Measurements from ENCODE around the gene CLEC7A. TPM values are rescaled to one million over a fixed set of nuclear protein-coding genes. Genes with fewer than 3 reads are reported as not detected.

Gene CLEC7A
- total RNA-seq, 1 experiment from 2014 or later, result not detected

- no peak overlapping the region for H3K4me3 ChIP-seq
Observed at GRCh38 chr12:10158406-10158805, 28.4 kb upstream of the CLEC7A start.

DNA sequence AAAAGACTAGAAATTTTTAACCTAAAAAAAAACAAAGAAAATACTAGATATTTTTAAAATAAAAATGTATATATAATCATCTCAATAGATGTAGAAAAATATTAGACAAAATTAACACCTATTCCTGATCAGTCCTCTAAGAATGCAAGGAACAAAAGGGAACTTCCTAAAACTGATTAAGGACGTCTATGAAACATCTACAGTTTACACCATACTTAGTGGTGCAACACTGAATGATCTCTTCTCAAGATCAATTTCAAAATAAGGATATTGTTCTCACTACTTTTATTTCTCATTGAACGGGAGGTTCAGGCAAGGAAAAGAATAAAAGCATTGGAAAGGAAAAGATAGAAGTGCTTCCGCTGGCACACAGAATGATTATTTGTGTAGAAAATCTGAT is 26.0 kb upstream of the CLEC7A start:
- H3K36me3 ChIP-seq, result no peaks in the 10 kb centered on the region
- no peak for DNase-seq (ENCODE audit: low read depth in 1 of 2, low spot score in 2 of 2)
- H3K4me1 ChIP-seq (replicated peaks), result no peaks in the 10 kb centered on the region; the same call in 1 of the 2 replicates
- H3K27ac ChIP-seq, result no peak overlapping the region
- H3K9me3 ChIP-seq (replicated peaks), result no peaks in the 10 kb centered on the region
- no peak overlapping the region for H3K4me3 ChIP-seq
- H3K27me3 ChIP-seq (replicated peaks), result no peaks in the 10 kb centered on the region

More at GRCh38 chr12:10158406-10158805, 28.4 kb upstream of the CLEC7A start:
- no peaks in the 10 kb centered on the region for H3K9me3 ChIP-seq (replicated peaks)
- H3K27me3 ChIP-seq (replicated peaks), result no peaks in the 10 kb centered on the region
- H3K36me3 ChIP-seq, result no peaks in the 10 kb centered on the region
- H3K4me1 ChIP-seq (replicated peaks), result no peaks in the 10 kb centered on the region; the same call in 1 of the 2 replicates
- no peak overlapping the region for H3K27ac ChIP-seq
- no peak for DNase-seq (ENCODE audit: low read depth in 1 of 2, low spot score in 2 of 2)

- Histone ChIP-seq H3K27ac (no peak overlapping the region), H3K4me1 (replicated peaks) (no peaks in the 10 kb centered on the region; the same call in 1 of the 2 replicates), H3K27me3 (replicated peaks) (no peaks in the 10 kb centered on the region), H3K36me3 (no peaks in the 10 kb centered on the region), H3K9me3 (replicated peaks) (no peaks in the 10 kb centered on the region), H3K4me3 (no peak overlapping the region)
- DNase-seq (ENCODE audit: low read depth in 1 of 2, low spot score in 2 of 2), result no peak
Observed at GRCh38 chr12:10154145-10154496, 24.1 kb upstream of the CLEC7A start.

DNA sequence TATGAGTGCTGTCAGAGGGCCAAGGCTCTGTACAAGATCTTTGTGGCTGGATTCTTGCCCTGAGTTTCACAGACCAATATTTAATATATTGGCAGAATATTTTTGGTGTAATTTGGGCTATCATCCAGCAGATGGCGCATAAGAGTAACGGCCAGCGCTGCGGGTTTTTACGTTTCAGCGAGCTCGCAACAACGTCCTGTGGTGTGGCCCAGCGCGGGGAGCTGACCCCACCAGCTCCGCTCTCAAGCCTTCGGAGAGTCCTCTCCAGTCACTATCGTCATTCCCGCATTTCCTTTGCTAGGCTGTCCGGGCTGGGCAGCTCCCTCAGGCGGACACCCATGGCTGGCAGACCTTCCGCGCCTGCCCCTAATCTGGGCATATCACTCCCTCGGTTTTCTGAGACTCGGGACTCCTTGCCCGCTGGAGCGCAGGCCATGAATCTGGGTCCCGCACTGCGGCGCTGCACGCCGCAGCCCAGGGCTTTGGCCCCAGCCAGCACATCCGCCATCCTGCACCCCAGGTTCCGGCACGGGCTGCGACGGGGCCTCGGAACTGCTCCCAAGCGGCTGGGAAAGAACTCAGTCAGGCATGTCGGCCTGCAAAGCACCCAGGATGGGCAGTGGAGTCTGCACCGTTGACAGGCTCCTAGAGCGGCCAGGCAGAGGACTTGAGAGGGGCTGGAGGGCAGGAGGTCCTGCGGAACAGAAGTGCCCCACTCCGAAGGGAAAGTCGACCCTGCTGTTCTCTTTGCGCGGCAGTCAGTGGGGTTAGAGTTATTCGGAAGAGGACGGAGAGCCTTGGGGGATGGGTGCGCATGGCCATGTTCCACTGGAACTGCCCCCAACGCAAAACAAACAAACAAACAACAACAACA is 23.5 kb upstream of the CLEC7A start:
- DNase-seq (ENCODE audit: low read depth in 1 of 2, low spot score in 2 of 2), result peak; percentile 49 to 50
- Histone ChIP-seq H3K27ac (no peak overlapping the region), H3K36me3 (no peaks in the 10 kb centered on the region), H3K27me3 (replicated peaks) (no peaks in the 10 kb centered on the region), H3K4me1 (replicated peaks) (no peaks in the 10 kb centered on the region; the same call in 1 of the 2 replicates), H3K4me3 (no peak overlapping the region), H3K9me3 (replicated peaks) (no peaks in the 10 kb centered on the region)

GRCh38 chr12:10151621-10152020 is 21.6 kb upstream of the CLEC7A start:
- no peak overlapping the region for H3K4me3 ChIP-seq
- no peak overlapping the region for H3K27ac ChIP-seq
- H3K4me1 ChIP-seq (replicated peaks), result no peaks in the 10 kb centered on the region; the same call in 1 of the 2 replicates
- no peaks in the 10 kb centered on the region for H3K36me3 ChIP-seq
- no peaks in the 10 kb centered on the region for H3K27me3 ChIP-seq (replicated peaks)
- DNase-seq (ENCODE audit: low read depth in 1 of 2, low spot score in 2 of 2), result no peak
- H3K9me3 ChIP-seq (replicated peaks), result no peaks in the 10 kb centered on the region

DNA sequence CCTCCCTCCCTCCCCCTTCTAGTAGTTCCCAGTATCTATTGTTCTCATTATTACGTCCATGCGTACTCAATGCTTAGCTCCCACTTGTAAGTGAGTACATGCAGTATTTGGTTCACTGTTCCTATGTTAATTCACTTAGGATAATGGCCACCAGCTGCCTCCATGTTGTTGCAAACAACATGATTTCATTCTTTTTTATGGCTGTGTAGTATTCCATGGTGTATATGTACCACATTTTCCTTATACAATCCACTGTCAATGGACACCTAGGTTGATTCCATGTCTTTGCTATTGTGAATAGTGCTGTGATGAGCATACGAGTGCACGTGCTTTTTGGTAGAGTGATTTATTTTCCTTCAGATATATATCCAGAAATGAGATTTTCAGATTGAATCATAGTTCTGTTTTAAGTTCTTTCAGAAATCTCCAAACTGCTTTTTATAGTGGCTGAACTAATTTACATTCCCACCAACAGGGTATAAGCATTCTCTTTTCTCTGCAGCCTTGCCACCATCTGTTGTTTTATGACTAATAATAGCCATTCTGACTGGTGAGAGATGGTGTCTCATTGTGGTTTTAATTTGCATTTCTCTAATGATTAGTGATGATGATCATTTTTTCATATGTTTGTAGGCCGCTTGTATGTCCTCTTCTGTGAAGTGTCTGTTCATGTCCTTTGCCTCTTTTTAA is 17.9 kb upstream of the CLEC7A start:
- no peaks in the 10 kb centered on the region for H3K27me3 ChIP-seq (replicated peaks)
- H3K9me3 ChIP-seq (replicated peaks), result no peaks in the 10 kb centered on the region
- no peak overlapping the region for H3K27ac ChIP-seq
- no peaks in the 10 kb centered on the region for H3K36me3 ChIP-seq
- no peak for DNase-seq (ENCODE audit: low read depth in 1 of 2, low spot score in 2 of 2)
- H3K4me1 ChIP-seq (replicated peaks), result peaks cover 2% of the 10 kb centered on the region; the same call in 1 of the 2 replicates
- no peak overlapping the region for H3K4me3 ChIP-seq

GRCh38 chr12:10142976-10143589 is 13.1 kb upstream of the CLEC7A start:
- Histone ChIP-seq H3K4me3 (no peak overlapping the region), H3K27ac (no peak overlapping the region), H3K4me1 (replicated peaks) (peaks cover 2% of the 10 kb centered on the region; the same call in 1 of the 2 replicates), H3K9me3 (replicated peaks) (no peaks in the 10 kb centered on the region), H3K27me3 (replicated peaks) (no peaks in the 10 kb centered on the region), H3K36me3 (no peaks in the 10 kb centered on the region)
- DNase-seq (ENCODE audit: low read depth in 1 of 2, low spot score in 2 of 2), result no peak

DNA sequence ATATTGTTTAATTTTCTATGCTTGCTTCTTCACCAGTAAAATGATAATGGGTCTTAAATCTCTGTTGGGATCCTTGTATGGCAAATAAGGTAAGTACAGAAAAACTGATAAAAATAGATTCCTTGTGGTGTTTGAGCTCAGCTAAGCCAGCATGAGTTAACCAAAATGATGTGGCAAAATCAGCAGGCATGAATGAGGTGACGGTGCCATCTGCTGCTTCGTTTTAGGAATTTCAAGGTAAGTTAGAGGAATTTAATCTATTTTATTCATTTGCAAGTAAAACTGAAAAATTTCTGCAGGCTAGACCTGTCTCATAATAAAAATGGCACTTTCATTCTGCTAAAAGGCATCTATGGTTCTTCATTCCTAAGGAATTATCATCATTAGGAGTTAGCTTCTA is 10.0 kb upstream of the CLEC7A start:
- H3K27ac ChIP-seq, result no peak overlapping the region
- H3K4me3 ChIP-seq, result no peak overlapping the region
- DNase-seq (ENCODE audit: low read depth in 1 of 2, low spot score in 2 of 2), result peak in 1 of 2 experiments; percentile 25
- H3K27me3 ChIP-seq (replicated peaks), result no peaks in the 10 kb centered on the region
- H3K9me3 ChIP-seq (replicated peaks), result no peaks in the 10 kb centered on the region
- H3K4me1 ChIP-seq (replicated peaks), result peaks cover 2% of the 10 kb centered on the region; the same call in 1 of the 2 replicates
- no peaks in the 10 kb centered on the region for H3K36me3 ChIP-seq

- no peak overlapping the region for H3K27ac ChIP-seq
- H3K36me3 ChIP-seq, result no peaks in the 10 kb centered on the region
- no peaks in the 10 kb centered on the region for H3K27me3 ChIP-seq (replicated peaks)
- no peak for DNase-seq (ENCODE audit: low read depth in 1 of 2, low spot score in 2 of 2)
- H3K9me3 ChIP-seq (replicated peaks), result no peaks in the 10 kb centered on the region
- H3K4me1 ChIP-seq (replicated peaks), result no peaks in the 10 kb centered on the region
- no peak overlapping the region for H3K4me3 ChIP-seq
Observed at GRCh38 chr12:10136637-10137205, 6.7 kb upstream of the CLEC7A start.

- Histone ChIP-seq H3K4me1 (replicated peaks) (no peaks in the 10 kb centered on the region), H3K4me3 (no peak overlapping the region), H3K9me3 (replicated peaks) (no peaks in the 10 kb centered on the region), H3K27me3 (replicated peaks) (no peaks in the 10 kb centered on the region), H3K36me3 (no peaks in the 10 kb centered on the region), H3K27ac (no peak overlapping the region)
- DNase-seq (ENCODE audit: low read depth in 1 of 2, low spot score in 2 of 2), result no peak
Observed at GRCh38 chr12:10135126-10135525, 5.1 kb upstream of the CLEC7A start.

DNA sequence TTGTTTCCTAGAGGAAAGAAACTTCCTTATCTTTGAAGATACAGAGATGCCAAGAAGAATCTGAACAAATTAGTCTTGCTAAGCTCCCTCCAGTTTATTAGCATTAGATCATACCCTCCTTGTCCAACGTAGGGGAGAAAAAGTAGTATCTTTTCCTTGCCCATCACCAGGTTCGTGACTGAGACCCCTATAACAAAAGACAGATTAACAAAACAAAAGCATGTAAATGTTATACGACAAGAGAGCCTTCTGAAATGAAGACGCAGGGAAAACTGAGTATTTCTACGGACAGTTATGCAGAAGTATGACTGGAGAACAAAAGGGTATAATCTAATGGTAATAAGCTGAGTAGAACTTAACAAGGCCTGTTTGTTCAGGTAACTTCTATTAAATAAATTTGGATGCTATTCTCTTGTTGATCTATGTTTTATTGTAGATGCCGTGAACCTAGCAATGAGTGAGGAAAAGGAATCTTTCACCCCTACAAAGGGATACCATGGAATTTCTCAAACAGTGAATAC is 2.9 kb upstream of the CLEC7A start:
- Histone ChIP-seq H3K27me3 (replicated peaks) (peaks cover 5% of the 10 kb centered on the region; the same call in 1 of the 2 replicates), H3K4me1 (replicated peaks) (no peaks in the 10 kb centered on the region), H3K36me3 (no peaks in the 10 kb centered on the region), H3K27ac (no peak overlapping the region), H3K9me3 (replicated peaks) (no peaks in the 10 kb centered on the region), H3K4me3 (no peak overlapping the region)
- no peak for DNase-seq (ENCODE audit: low read depth in 1 of 2, low spot score in 2 of 2)

DNA sequence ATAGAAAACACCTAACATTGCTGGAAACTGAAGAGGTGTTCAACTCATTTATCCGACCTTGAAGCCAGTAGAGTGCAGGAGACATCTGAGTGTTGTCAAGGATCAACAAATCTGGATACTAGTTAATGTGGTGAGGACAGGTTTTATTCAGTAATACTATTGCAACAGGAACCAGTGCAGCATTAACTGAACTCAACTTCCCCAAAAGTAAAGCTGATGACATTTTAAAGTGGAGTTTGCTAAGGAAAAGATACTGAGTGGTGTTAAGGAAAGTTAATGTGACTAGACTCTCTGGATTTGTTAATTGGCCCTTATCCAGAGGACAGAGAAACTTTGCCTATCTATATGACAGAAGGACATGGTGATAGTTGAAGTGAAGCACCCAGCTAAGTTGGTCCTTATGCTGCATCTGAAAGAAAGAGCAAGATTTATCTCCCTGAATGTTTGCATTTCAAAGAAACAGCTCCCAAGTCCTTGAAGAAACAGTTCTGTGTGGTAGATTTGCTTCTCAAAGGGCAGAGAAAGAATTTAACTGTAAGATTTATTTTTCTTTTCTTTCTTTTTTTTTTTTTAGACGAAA is 1.2 kb upstream of the CLEC7A start:
- Histone ChIP-seq H3K27me3 (replicated peaks) (peaks cover 10% of the 10 kb centered on the region), H3K4me3 (no peak overlapping the region), H3K27ac (no peak overlapping the region)

DNA sequence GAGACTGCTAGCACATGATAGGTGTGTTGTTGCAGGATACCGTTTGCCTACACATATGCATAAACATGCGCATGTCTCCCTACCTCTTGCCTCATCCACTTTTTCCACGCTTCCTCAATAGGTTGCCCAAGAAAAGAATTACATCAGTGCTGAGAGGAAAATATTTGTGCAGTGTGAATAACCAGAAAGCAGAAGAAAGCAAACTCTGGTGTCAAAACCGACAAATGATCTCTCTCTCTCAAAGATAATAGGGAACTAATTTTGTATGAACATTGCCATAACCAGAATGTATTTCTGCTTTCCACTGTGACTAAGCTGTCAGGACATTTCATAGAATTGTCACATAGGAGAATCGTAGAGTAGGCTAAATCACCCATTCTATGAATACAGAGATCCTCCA is 1.3 kb downstream of the CLEC7A start:
- Histone ChIP-seq H3K4me3 (no peak overlapping the region), H3K9me3 (replicated peaks) (no peaks in the 10 kb centered on the region), H3K36me3 (no peaks in the 10 kb centered on the region), H3K4me1 (replicated peaks) (no peaks in the 10 kb centered on the region), H3K27me3 (replicated peaks) (peaks cover 10% of the 10 kb centered on the region), H3K27ac (no peak overlapping the region)
- no peak for DNase-seq (ENCODE audit: low read depth in 1 of 2, low spot score in 2 of 2)

More for the DNA sequence above, 1.2 kb upstream of the CLEC7A start:
- no peaks in the 10 kb centered on the region for H3K36me3 ChIP-seq
- no peak for DNase-seq (ENCODE audit: low read depth in 1 of 2, low spot score in 2 of 2)
- no peaks in the 10 kb centered on the region for H3K4me1 ChIP-seq (replicated peaks)
- no peaks in the 10 kb centered on the region for H3K9me3 ChIP-seq (replicated peaks)
